A549 (cell line): Measurements from ENCODE around the gene AEBP2. TPM values are rescaled to one million over a fixed set of nuclear protein-coding genes. Genes with fewer than 3 reads are reported as not detected.

Experiments used
- ATAC-seq, 2 experiments: fragments of 200-7000 bp in 1 of 2; fragments of >200 bp in 1 of 2; cut with Nextera tagmentation in 1 of 2; cut with Tn5 transposase in 1 of 2; 3 replicates each; pipeline versions ENCODE4 v1.8.0 to v1.9.1; 2018 to 2020; ENCODE audit warnings: mild to moderate bottlenecking in 1 of 2, moderate library complexity in 1 of 2
- CTCF ChIA-PET: fragments of 300-600 bp; sonication (Branson Sonifier 250); formaldehyde crosslinking; extraction: SDS; loops from one replicate; lab custom pipeline; 2021; ENCODE audit warnings: antibody characterized with exemption, inconsistent platforms; lab: Yijun Ruan, JAX
- POLR2A ChIA-PET: fragments of 350-600 bp; formaldehyde crosslinking; extraction: SDS; loops from one replicate; lab custom pipeline; 2021; ENCODE audit warnings: antibody characterized with exemption, inconsistent platforms; lab: Yijun Ruan, JAX
- DNase-seq, 2 experiments: peaks; one replicate each; pipeline versions ENCODE4 v3.0.0 to v3.0.0-alpha.2; 2011 to 2016; ENCODE audit warnings: low read depth in 1 of 2, low spot score in 1 of 2
- FAIRE-seq: peaks from 2 replicates; lab custom pipeline; 2011; peaks lifted over from hg19 to GRCh38; lab: Jason Lieb, UNC
- H3K27ac ChIP-seq, 2 experiments: fragments of >200 bp; sonication (Bioruptor Twin); formaldehyde crosslinking; 3 replicates each; pipeline ENCODE4 v1.5.1; 2016 to 2017
- H3K4me1 ChIP-seq: fragments of >200 bp; sonication (Bioruptor Twin); formaldehyde crosslinking; 3 replicates; pipeline ENCODE4 v1.6.1; 2016
- H3K4me2 ChIP-seq: fragments of >200 bp; sonication (Bioruptor Twin); formaldehyde crosslinking; 3 replicates; pipeline ENCODE4 v1.6.1; 2016
- H3K4me3 ChIP-seq: fragments of >200 bp; sonication (Bioruptor Twin); formaldehyde crosslinking; 3 replicates; pipeline ENCODE4 v1.5.1; 2016
- H3K9me3 ChIP-seq: fragments of >200 bp; sonication (Bioruptor Twin); formaldehyde crosslinking; 3 replicates; pipeline ENCODE4 v1.6.1; 2016
- BHLHE40 ChIP-seq: IDR thresholded peaks from 2 replicates; pipeline ENCODE4 v1.6.1; 2012; ENCODE audit warnings: low read depth, low read length, inconsistent platforms
- CBX8 ChIP-seq: fragments of 200-600 bp; sonication (generic); IDR thresholded peaks from 2 replicates; pipeline ENCODE4 v1.6.1; 2016
- CHD4 ChIP-seq: fragments of 200-600 bp; sonication (generic); IDR thresholded peaks from 2 replicates; pipeline ENCODE4 v1.6.1; 2016; ENCODE audit warnings: antibody characterized with exemption, mild to moderate bottlenecking, borderline replicate concordance
- EHMT2 ChIP-seq: fragments of 200-600 bp; sonication (generic); IDR thresholded peaks from 2 replicates; pipeline ENCODE4 v1.6.1; 2016; ENCODE audit warnings: antibody characterized with exemption, low read depth, mild to moderate bottlenecking, moderate library complexity
- ESRRA ChIP-seq: fragments of 150-350 bp; IDR thresholded peaks from 2 replicates; pipeline ENCODE4 v1.6.1; 2014; ENCODE audit warnings: mild to moderate bottlenecking, low read length, borderline replicate concordance
- FOSL2 ChIP-seq, 2 experiments: fragments of 450-650 bp in 1 of 2; fragments of >200 bp in 1 of 2; sonication (Bioruptor Twin) in 1 of 2; formaldehyde crosslinking; IDR thresholded peaks; 2 replicates each; pipeline versions ENCODE4 v1.5.0 to v1.6.1; 2016 to 2020; ENCODE audit warnings: mild to moderate bottlenecking in 1 of 2, moderate library complexity in 1 of 2
- GATA3 ChIP-seq: IDR thresholded peaks from 2 replicates; pipeline ENCODE4 v1.6.1; 2012; ENCODE audit warnings: borderline replicate concordance
- HDAC2 ChIP-seq: fragments of 200-600 bp; sonication (generic); IDR thresholded peaks from 2 replicates; pipeline ENCODE4 v1.6.1; 2016
- HOXB13 ChIP-seq: fragments of 250-450 bp; sonication (Bioruptor Pico); IDR thresholded peaks from 2 replicates; pipeline ENCODE4 v1.5.0; 2020; ENCODE audit warnings: low read depth, mild to moderate bottlenecking, moderate library complexity
- HOXB5 ChIP-seq: fragments of 250-450 bp; sonication (Bioruptor Pico); IDR thresholded peaks from 2 replicates; pipeline ENCODE4 v1.5.0; 2020; ENCODE audit warnings: mild to moderate bottlenecking, moderate library complexity
- JUN ChIP-seq, 2 experiments: fragments of >200 bp; sonication (Bioruptor Twin); formaldehyde crosslinking; IDR thresholded peaks; 2 replicates in 1 of 2; 3 replicates in 1 of 2; pipeline ENCODE4 v1.6.1; 2016 to 2017
- KDM5A ChIP-seq: fragments of 200-600 bp; sonication (generic); IDR thresholded peaks from 2 replicates; pipeline ENCODE4 v1.6.1; 2016; ENCODE audit warnings: antibody characterized with exemption, mild to moderate bottlenecking
- MAFK ChIP-seq: fragments of 450-650 bp; IDR thresholded peaks from 2 replicates; pipeline ENCODE4 v1.6.1; 2014; ENCODE audit not compliant: partially characterized antibody
- MAZ ChIP-seq: fragments of 150-350 bp; IDR thresholded peaks from 2 replicates; pipeline ENCODE4 v1.6.1; 2014; ENCODE audit warnings: antibody characterized with exemption, low read depth, low read length, borderline replicate concordance
- NFE2L2 ChIP-seq: fragments of 150-350 bp; conservative IDR thresholded peaks from 2 replicates; pipeline ENCODE4 v1.6.1; 2014; ENCODE audit warnings: low read length
- NR3C1 ChIP-seq: fragments of >200 bp; sonication (Bioruptor Twin); formaldehyde crosslinking; IDR thresholded peaks from 3 replicates; pipeline ENCODE4 v1.6.1; 2017
- PHF8 ChIP-seq: fragments of 200-600 bp; sonication (generic); IDR thresholded peaks from 2 replicates; pipeline ENCODE4 v1.6.1; 2016; ENCODE audit warnings: low read depth, mild to moderate bottlenecking, antibody characterized with exemption, moderate library complexity, borderline replicate concordance
- POLR2A ChIP-seq: IDR thresholded peaks from 2 replicates; pipeline ENCODE4 v1.6.1; 2012; ENCODE audit warnings: mild to moderate bottlenecking, low read length
- RCOR1 ChIP-seq: fragments of 150-350 bp; IDR thresholded peaks from 2 replicates; pipeline ENCODE4 v1.6.1; 2014; ENCODE audit warnings: antibody characterized with exemption, low read length, low read depth
- RFX5 ChIP-seq: fragments of 450-650 bp; IDR thresholded peaks from 2 replicates; pipeline ENCODE4 v1.7.1; 2014; ENCODE audit warnings: antibody characterized with exemption, mild to moderate bottlenecking, moderate library complexity
- SMC3 ChIP-seq: fragments of >200 bp; sonication (Bioruptor Twin); formaldehyde crosslinking; IDR thresholded peaks from 3 replicates; pipeline ENCODE4 v1.6.1; 2018; ENCODE audit warnings: inconsistent platforms
- TP53 ChIP-seq: fragments of 250-450 bp; sonication (Bioruptor Pico); IDR thresholded peaks from 2 replicates; pipeline ENCODE4 v1.5.0; 2021; ENCODE audit warnings: mild to moderate bottlenecking, moderate library complexity
- ZSCAN20 ChIP-seq: fragments of 250-450 bp; sonication (Bioruptor Pico); IDR thresholded peaks from 2 replicates; pipeline ENCODE4 v1.8.0; 2022; ENCODE audit warnings: mild to moderate bottlenecking, moderate library complexity
- WGBS: methylation state at CpG from one replicate; pipeline ENCODE4 v1.1.6; 2017; ENCODE audit errors: missing lambda C conversion rate; 5-methylcytosine and 5-hydroxymethylcytosine counted together
- polyA plus RNA-seq, 4 experiments: library from polyadenylated mRNA; depleted of rRNA in 3 of 4; stranded (reverse); fragments of >200 nt; fragmentation: RNase III in 1 of 4; extraction: RNeasy Plus Mini Kit Qiagen cat#74134 plus additional on column Dnase treatment in 1 of 4; gene quantifications; 2 replicates in 3 of 4; 3 replicates in 1 of 4; pipeline ENCODE4 v1.2.3, GENCODE V29; 2011 to 2017
- TF ChIP-seq, protein P1 (sequence below): IDR thresholded peaks from 2 replicates; pipeline ENCODE4 v1.6.1; 2012
- TF ChIP-seq, protein P2 (sequence below): fragments of 450-650 bp; IDR thresholded peaks from 2 replicates; pipeline ENCODE4 v1.6.1; 2014; ENCODE audit warnings: antibody characterized with exemption
- TF ChIP-seq, protein P3 (sequence below): fragments of 250-450 bp; sonication (Bioruptor Pico); IDR thresholded peaks from 2 replicates; pipeline ENCODE4 v1.5.0; 2021; ENCODE audit warnings: mild to moderate bottlenecking, moderate library complexity, borderline replicate concordance
- TF ChIP-seq, protein P4 (sequence below): IDR thresholded peaks from 2 replicates; pipeline ENCODE4 v1.6.1; 2012
- TF ChIP-seq, protein P5 (sequence below): IDR thresholded peaks from 2 replicates; pipeline ENCODE4 v1.6.1; 2012; ENCODE audit warnings: low read depth, borderline replicate concordance
- TF ChIP-seq, protein P6 (sequence below): fragments of >200 bp; sonication (Bioruptor Twin); formaldehyde crosslinking; IDR thresholded peaks from 3 replicates; pipeline ENCODE4 v1.6.1; 2016

AEBP2 gene
- polyA plus RNA-seq, 2 of the 4 experiments (the other 2 are of a cell fraction): 23.5 to 27.3 TPM

DNA sequence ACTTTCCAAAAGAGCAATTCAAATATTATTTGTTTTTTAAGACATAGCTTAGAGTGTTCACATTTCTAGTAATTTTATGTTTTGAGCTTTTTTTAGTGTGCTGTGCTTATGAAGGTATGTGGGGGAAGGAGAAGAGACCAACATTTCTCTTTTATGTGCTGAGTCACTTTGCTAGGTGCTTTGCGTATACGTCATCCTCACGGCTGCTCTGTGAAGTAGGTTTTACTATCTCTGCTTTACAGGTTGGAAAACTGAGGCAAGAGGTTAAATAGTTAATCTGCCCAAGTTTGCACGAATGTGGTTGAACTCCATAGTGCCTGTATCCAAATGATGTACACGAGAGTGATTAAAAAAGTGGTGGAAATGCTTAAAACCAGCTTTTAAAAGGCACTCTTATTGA, 75.9 kb downstream of the AEBP2 start:
- peak; percentile 90 for TF ChIP-seq NFE2L2
- no peak for TF ChIP-seq EHMT2
- no peak for TF ChIP-seq HOXB13 (CRISPR knock-in tag)
- TF ChIP-seq, protein P1, sequence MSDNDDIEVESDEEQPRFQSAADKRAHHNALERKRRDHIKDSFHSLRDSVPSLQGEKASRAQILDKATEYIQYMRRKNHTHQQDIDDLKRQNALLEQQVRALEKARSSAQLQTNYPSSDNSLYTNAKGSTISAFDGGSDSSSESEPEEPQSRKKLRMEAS: no peak
- TF ChIP-seq HDAC2: no peak
- no peak for TF ChIP-seq KDM5A
- TF ChIP-seq JUN (IDR thresholded peaks at IDR 0.05): peak in 1 of 2 experiments; percentile 36; a peak in 1 of 5 replicates
- TF ChIP-seq, protein P2, sequence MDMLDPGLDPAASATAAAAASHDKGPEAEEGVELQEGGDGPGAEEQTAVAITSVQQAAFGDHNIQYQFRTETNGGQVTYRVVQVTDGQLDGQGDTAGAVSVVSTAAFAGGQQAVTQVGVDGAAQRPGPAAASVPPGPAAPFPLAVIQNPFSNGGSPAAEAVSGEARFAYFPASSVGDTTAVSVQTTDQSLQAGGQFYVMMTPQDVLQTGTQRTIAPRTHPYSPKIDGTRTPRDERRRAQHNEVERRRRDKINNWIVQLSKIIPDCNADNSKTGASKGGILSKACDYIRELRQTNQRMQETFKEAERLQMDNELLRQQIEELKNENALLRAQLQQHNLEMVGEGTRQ: no peak
- no peak for TF ChIP-seq SMC3
- TF ChIP-seq HOXB5: 0 out of 2 replicates have a peak, but pooled peaks have one; percentile 33
- TF ChIP-seq POLR2A: no peak
- no peak for TF ChIP-seq NR3C1
- TF ChIP-seq ESRRA: no peak
- TF ChIP-seq RCOR1: no peak
- TF ChIP-seq MAZ: no peak
- TF ChIP-seq BHLHE40: no peak
- TF ChIP-seq FOSL2 (IDR thresholded peaks at IDR 0.05): no peak
- TF ChIP-seq FOSL2 (CRISPR knock-in tag; IDR thresholded peaks at IDR 0.05): peak; percentile 61
- TF ChIP-seq, protein P3, sequence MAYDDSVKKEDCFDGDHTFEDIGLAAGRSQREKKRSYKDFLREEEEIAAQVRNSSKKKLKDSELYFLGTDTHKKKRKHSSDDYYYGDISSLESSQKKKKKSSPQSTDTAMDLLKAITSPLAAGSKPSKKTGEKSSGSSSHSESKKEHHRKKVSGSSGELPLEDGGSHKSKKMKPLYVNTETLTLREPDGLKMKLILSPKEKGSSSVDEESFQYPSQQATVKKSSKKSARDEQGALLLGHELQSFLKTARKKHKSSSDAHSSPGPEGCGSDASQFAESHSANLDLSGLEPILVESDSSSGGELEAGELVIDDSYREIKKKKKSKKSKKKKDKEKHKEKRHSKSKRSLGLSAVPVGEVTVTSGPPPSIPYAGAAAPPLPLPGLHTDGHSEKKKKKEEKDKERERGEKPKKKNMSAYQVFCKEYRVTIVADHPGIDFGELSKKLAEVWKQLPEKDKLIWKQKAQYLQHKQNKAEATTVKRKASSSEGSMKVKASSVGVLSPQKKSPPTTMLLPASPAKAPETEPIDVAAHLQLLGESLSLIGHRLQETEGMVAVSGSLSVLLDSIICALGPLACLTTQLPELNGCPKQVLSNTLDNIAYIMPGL (CRISPR knock-in tag): no peak
- TF ChIP-seq, protein P4, sequence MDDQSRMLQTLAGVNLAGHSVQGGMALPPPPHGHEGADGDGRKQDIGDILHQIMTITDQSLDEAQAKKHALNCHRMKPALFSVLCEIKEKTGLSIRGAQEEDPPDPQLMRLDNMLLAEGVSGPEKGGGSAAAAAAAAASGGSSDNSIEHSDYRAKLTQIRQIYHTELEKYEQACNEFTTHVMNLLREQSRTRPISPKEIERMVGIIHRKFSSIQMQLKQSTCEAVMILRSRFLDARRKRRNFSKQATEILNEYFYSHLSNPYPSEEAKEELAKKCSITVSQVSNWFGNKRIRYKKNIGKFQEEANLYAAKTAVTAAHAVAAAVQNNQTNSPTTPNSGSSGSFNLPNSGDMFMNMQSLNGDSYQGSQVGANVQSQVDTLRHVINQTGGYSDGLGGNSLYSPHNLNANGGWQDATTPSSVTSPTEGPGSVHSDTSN: no peak
- TF ChIP-seq MAFK: peak; percentile 95
- no peak for TF ChIP-seq GATA3
- TF ChIP-seq, protein P5, sequence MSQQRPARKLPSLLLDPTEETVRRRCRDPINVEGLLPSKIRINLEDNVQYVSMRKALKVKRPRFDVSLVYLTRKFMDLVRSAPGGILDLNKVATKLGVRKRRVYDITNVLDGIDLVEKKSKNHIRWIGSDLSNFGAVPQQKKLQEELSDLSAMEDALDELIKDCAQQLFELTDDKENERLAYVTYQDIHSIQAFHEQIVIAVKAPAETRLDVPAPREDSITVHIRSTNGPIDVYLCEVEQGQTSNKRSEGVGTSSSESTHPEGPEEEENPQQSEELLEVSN: no peak
- no peak for TF ChIP-seq PHF8
- TF ChIP-seq CHD4: no peak
- no peak for TF ChIP-seq ZSCAN20 (CRISPR knock-in tag)
- no peak for TF ChIP-seq CBX8
- TF ChIP-seq RFX5: no peak
- TF ChIP-seq, protein P6, sequence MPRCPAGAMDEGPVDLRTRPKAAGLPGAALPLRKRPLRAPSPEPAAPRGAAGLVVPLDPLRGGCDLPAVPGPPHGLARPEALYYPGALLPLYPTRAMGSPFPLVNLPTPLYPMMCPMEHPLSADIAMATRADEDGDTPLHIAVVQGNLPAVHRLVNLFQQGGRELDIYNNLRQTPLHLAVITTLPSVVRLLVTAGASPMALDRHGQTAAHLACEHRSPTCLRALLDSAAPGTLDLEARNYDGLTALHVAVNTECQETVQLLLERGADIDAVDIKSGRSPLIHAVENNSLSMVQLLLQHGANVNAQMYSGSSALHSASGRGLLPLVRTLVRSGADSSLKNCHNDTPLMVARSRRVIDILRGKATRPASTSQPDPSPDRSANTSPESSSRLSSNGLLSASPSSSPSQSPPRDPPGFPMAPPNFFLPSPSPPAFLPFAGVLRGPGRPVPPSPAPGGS: no peak
- no peak for TF ChIP-seq TP53 (CRISPR knock-in tag)
- H3K4me2 ChIP-seq: peak overlapping the region; percentile 60
- CTCF ChIA-PET: interaction anchor here (1.2 to 1.3 kb wide), 2 partner anchors 12 to 36 kb away, joined by 3 read pairs; no protein-coding TSS in a partner anchor
- H3K4me3 ChIP-seq: no peak overlapping the region
- ATAC-seq (peak; percentile 80 to 85; a peak in 5 of 6 replicates), DNase-seq (peak; percentile 65 to 78), FAIRE-seq (peak; percentile 88)
- no peaks in the 10 kb centered on the region for H3K9me3 ChIP-seq
- H3K4me1 ChIP-seq: peaks cover 43% of the 10 kb centered on the region
- POLR2A ChIA-PET: no interaction called here
- 13% methylated on average over 5 of the region's 5 CpGs for WGBS
- H3K27ac ChIP-seq: peak overlapping the region; percentile 60 to 87
